Tibial artery (tissue), 4 donors: Measurements from ENCODE around the gene DOCK11.

Source experiments
- DNase-seq, 2 donors: peaks; one replicate each; pipeline ENCODE4 v3.0.0-alpha.2; 2019
- H3K27ac ChIP-seq, 2 donors: fragments of 200-600 bp; sonication (generic) in 1 of 2; 1 replicate in 1 of 2; 2 replicates in 1 of 2; pipeline ENCODE4 v1.5.1; 2018 to 2019; ENCODE audit warnings: mild to moderate bottlenecking in 1 of 2
- H3K27me3 ChIP-seq, 2 donors: fragments of 200-600 bp; sonication (generic) in 1 of 2; one replicate each; pipeline versions ENCODE4 v1.5.1 to v1.6.0; 2016 to 2019
- H3K36me3 ChIP-seq, 3 donors: fragments of 200-600 bp; sonication (generic) in 2 of 3; one replicate each; pipeline ENCODE4 v1.5.1; 2016 to 2019; ENCODE audit warnings: mild to moderate bottlenecking in 2 of 3
- H3K4me1 ChIP-seq, 4 donors: fragments of 200-600 bp; sonication (generic) in 2 of 4; 1 replicate in 3 of 4; 2 replicates in 1 of 4; pipeline ENCODE4 v1.5.1; 2016 to 2019
- H3K4me3 ChIP-seq, 2 donors: fragments of 200-600 bp; sonication (generic) in 1 of 2; 1 replicate in 1 of 2; 2 replicates in 1 of 2; pipeline ENCODE4 v1.5.1; 2018 to 2019; ENCODE audit warnings: mild to moderate bottlenecking in 2 of 2
- H3K9me3 ChIP-seq, 3 donors: fragments of 200-600 bp; sonication (generic) in 1 of 3; one replicate each; pipeline ENCODE4 v1.5.1; 2016 to 2019
- CTCF ChIP-seq, 2 experiments: fragments of 200-600 bp in 1 of 2; fragments of 450-650 bp in 1 of 2; IDR thresholded peaks; one replicate each; pipeline ENCODE4 v1.5.1; 2017 to 2019; ENCODE audit warnings: antibody characterized with exemption in 2 of 2, mild to moderate bottlenecking in 1 of 2, moderate library complexity in 1 of 2
- intact Hi-C: fragments of 100-400 bp; cut with DNase I; formaldehyde crosslinking; loops from one replicate; pipeline ENCODE4 v1.15.0; 2023; ENCODE audit warnings: low total_unique reads

DOCK11 gene

GRCh38 chrX:118724775-118725174 lies 229.2 kb downstream of the DOCK11 start:
- no peak for TF ChIP-seq CTCF (IDR thresholded peaks at IDR 0.05)
- Histone ChIP-seq H3K4me1 (peaks cover 0 to 39% (median 9%) of the 10 kb centered on the region in 4 donors), H3K4me3 (no peak overlapping the region), H3K36me3 (no peaks in the 10 kb centered on the region), H3K27ac (peak overlapping the region; percentile 47 to 95), H3K9me3 (no peaks in the 10 kb centered on the region), H3K27me3 (no peaks in the 10 kb centered on the region)
- DNase-seq: no peak
- intact Hi-C loops: no loop called here

- no peak for DNase-seq
- Histone ChIP-seq H3K9me3 (no peaks in the 10 kb centered on the region), H3K36me3 (no peaks in the 10 kb centered on the region), H3K27me3 (no peaks in the 10 kb centered on the region), H3K27ac (peak overlapping the region; percentile 94 to 95), H3K4me3 (no peak overlapping the region), H3K4me1 (peaks cover 0 to 56% (median 11%) of the 10 kb centered on the region in 4 donors)
- intact Hi-C loops: no loop called here
- TF ChIP-seq CTCF (IDR thresholded peaks at IDR 0.05): no peak
These were observed 230.8 kb downstream of the DOCK11 start for GRCh38 chrX:118726396-118726795.

- Histone ChIP-seq H3K4me1 (peaks cover 0 to 62% (median 11%) of the 10 kb centered on the region in 4 donors), H3K27ac (peak within 1 kb of the TSS; percentile 94 to 95), H3K9me3 (no peaks in the 10 kb centered on the region), H3K4me3 (peak within 1 kb of the TSS; percentile 80 to 84), H3K36me3 (no peaks in the 10 kb centered on the region), H3K27me3 (no peaks in the 10 kb centered on the region)
- no peak for TF ChIP-seq CTCF (IDR thresholded peaks at IDR 0.05)
- intact Hi-C loops: no loop called here
- DNase-seq: peak; percentile 80 to 92
These were observed 231.5 kb downstream of the DOCK11 start, which contains the start of gene IL13RA1 for GRCh38 chrX:118726887-118727685. TSS of gene IL13RA1 (plus strand) at chrX:118727606. CDS start at chrX:118727639, 33 bp downstream.

GRCh38 chrX:118727686-118728339 lies 232.2 kb downstream of the DOCK11 start:
- H3K36me3 ChIP-seq: no peaks in the 10 kb centered on the region
- TF ChIP-seq CTCF (IDR thresholded peaks at IDR 0.05): no peak
- peak; percentile 33 to 79 for DNase-seq
- peak overlapping the region; percentile 94 to 95 for H3K27ac ChIP-seq
- peak overlapping the region; percentile 80 to 84 for H3K4me3 ChIP-seq
- intact Hi-C loops: no loop called here
- no peaks in the 10 kb centered on the region for H3K27me3 ChIP-seq
- H3K4me1 ChIP-seq: peaks cover 0 to 63% (median 11%) of the 10 kb centered on the region in 4 donors
- H3K9me3 ChIP-seq: no peaks in the 10 kb centered on the region

GRCh38 chrX:118729042-118729652 lies 233.5 kb downstream of the DOCK11 start:
- no peaks in the 10 kb centered on the region for H3K27me3 ChIP-seq
- no peak for DNase-seq
- no peaks in the 10 kb centered on the region for H3K36me3 ChIP-seq
- intact Hi-C loops: no loop called here
- H3K4me3 ChIP-seq: peak overlapping the region; percentile 80 to 84
- H3K27ac ChIP-seq: peak overlapping the region; percentile 94 to 95
- H3K9me3 ChIP-seq: no peaks in the 10 kb centered on the region
- TF ChIP-seq CTCF (IDR thresholded peaks at IDR 0.05): no peak
- peaks cover 0 to 63% (median 11%) of the 10 kb centered on the region in 4 donors for H3K4me1 ChIP-seq
